GM21737 (cell line): ENCODE data around the gene DRC1.
"Not testable (repeated sequence)": the region's sequence is repeated elsewhere in the genome, so short reads cannot be mapped to it uniquely, and the experiment has no call there.

Experiments used
- ATAC-seq: cut with Tn5 transposase; IDR thresholded peaks from one replicate; pipeline ENCODE4 v1.9.1; 2021; ENCODE audit warnings: mild to moderate bottlenecking, moderate library complexity; ENCODE audit not compliant: unreplicated experiment

The DRC1 gene

DNA sequence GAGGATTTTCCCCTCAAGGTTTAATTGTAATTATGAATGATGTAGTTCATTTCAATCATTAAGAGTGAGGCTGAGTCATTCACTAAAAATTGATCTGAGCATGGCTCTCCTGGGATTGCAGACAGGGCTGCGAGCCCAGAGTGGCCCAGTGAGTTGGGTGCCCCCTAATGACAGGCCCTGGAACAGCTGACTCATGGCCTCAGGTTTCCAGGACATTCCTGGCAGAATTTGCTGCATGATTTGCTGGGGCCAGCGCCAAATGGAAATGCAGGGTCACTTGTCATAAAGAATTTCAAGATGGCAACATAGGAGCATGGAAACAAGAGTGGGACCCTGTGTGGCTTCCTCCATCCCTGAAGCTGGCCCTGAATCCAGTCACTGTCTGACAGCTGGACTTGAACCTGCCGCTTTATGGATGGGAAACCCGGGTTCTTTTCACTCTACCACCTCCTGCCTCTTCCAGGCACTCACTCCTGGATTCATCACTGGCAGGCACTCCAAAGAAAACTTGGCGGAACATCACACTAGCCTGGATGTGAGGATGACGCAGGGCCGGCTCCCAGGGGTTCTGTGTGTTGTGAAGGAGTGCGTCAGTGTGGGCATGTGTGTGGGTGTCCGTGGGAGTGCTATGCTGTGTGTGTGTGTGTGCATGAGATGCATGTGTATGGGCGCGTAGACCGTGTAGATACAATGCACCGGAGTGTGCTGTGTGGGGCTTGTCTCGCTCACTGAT lies 61.0 kb downstream of the DRC1 start:
- no peak for ATAC-seq

DNA sequence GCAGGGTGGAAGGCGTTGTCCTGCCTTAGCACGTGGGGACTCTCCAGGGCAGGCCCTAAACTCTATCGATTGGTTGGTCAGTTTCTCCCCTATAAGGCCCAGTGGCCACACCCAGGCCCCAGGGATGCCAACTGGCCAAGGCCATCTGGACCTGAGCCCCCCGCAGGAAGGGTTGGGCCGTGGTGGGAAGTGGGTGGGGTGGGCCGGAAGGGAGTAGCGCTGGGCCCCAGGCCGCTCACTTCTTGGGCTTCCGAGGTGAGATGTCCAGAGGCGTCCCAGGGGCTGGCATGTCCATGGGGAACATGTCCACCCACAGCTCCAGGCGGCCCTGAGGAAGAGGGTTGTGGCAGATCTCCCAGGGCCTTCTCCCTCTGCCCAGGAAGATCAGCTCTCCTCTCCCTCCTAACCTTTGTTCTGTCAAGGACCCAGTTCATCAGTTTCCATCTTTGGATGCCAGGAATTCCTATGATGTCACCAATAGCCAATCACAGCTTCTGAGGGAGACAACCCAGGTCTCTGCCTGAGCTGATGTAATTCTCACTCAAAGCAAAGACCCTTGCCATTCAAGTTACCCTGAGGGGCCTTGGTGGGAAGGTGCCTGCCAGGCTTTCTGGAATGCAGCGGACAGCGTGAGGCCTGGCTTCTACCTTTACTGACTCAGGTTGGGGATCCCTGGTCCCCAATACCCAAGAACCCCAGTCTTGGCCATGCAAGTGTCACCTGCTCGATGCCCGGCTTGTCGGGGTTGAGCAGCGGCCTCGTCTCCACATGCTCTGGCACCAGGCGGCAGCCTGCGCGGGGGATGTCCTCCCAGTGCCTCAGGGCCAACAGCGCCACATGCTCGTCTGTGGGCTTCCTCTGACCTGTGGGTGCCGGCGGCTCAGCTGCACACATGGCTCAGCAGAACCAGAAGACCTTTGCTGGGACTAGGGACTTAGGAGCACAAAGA lies 61.8 kb downstream of the DRC1 start:
- no peak for ATAC-seq

- no peak for ATAC-seq
Observed at GRCh38 chr2:26464390-26465265, 62.9 kb downstream of the DRC1 start.

DNA sequence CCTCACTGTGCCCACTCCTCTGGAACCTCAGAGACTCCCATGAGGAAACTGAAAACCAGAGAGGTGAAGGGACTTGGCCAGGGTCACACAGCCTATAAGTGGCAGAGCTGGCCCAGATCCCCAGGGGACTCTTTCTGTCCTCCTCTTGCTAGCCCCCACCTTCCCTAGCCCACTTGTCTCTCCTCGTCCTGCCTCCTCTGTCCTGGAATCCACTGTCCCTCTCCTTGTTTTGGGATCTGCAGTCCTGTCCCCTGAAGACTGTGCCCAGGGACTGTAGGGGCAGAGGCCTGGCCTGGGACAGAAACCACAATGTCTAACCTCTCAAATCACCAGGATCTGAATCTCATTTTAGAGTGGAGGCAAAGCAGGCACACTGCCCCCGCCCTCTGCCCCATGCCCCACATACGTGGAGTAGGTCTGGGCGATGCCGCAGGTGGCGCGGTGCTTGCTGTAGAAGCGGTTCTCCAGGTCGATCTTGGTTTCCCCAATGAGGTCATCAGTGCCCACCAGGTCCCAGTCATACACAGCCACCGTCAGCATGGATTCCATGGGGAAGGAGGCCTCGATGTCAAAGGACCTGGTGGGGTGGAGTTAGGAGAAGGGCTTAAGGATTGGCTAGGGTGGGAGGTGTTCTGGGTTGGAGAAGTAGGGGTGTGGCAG lies 63.7 kb downstream of the DRC1 start:
- ATAC-seq, result no peak

- ATAC-seq, result no peak
Observed at GRCh38 chr2:26465981-26466471, 64.3 kb downstream of the DRC1 start.

DNA sequence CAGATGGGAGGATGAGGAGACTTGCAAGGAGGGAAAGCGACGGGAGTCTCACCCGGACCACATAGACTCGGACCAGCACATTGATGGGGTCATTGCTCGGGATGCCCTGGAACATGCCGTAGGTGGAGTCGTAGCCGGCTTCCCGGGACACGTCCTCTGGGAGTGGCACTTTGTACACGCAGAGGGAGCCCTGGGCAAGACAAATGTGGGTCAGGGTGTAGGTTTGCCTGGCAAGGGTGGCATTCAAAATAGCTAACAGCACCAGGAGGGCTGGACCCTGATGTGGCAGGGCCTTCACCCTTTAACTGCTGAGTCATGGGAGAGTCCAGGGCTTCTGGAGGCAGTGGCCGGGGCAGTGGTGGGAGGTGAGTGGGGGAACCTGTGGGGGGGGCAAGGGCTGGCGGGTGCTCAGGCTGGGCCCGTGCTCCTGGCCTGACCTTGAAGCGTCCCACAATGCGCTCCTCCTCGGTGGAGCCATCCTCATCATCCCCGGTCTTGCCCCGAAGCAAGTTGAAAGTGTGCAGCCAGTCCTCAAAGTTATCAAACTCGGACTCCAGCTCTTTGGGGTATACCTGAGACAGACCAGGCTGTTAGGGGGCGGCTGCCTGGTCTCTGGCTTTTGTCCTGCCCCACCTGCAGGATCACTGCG lies 65.1 kb downstream of the DRC1 start:
- ATAC-seq, result no peak

- ATAC-seq, result not testable (repeated sequence)
Observed at GRCh38 chr2:26468544-26468943, 66.8 kb downstream of the DRC1 start.

- no peak for ATAC-seq
Observed at GRCh38 chr2:26469092-26469710, 67.5 kb downstream of the DRC1 start.

GRCh38 chr2:26469955-26470354 lies 68.2 kb downstream of the DRC1 start:
- no peak for ATAC-seq

DNA sequence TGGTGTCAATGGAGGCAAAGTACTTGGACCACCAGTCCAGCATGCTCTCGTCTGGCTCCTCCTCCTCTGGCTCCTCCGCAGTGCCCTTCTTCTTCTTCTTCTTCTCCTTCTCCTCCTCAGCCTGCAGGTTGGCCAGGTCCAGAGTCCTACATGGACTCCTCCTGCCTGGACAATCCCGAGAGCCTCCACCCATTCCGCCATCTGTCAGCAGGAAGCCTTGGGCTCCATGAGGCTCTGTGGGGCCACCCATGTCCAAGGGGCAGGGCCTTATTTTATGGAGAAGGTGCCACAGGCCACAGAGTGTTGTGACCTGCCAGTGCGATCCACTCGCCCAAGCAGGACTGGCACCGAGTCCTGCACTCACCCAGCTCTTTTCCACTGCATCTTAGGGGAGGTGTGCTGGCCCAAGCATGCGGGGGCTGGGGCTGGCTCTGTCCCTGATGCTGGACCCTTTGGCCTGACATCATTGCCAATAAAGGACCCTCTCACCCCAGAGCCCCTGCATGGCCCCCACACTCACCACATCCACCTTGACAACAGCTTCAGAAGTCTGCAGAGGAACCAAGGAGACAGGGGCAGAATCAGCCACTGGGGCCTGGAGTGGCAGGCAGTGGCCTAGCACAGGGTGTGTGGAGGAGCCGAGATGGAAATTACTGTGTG lies 69.0 kb downstream of the DRC1 start:
- ATAC-seq, result no peak

- ATAC-seq, result no peak
Observed at GRCh38 chr2:26471289-26471688, 69.6 kb downstream of the DRC1 start.

GRCh38 chr2:26471766-26472706 lies 70.3 kb downstream of the DRC1 start:
- no peak for ATAC-seq

GRCh38 chr2:26472821-26473655 lies 71.3 kb downstream of the DRC1 start:
- ATAC-seq, result no peak

GRCh38 chr2:26473796-26474195 lies 72.1 kb downstream of the DRC1 start:
- ATAC-seq, result no peak

- ATAC-seq, result no peak
Observed at GRCh38 chr2:26474261-26474785, 72.6 kb downstream of the DRC1 start.

DNA sequence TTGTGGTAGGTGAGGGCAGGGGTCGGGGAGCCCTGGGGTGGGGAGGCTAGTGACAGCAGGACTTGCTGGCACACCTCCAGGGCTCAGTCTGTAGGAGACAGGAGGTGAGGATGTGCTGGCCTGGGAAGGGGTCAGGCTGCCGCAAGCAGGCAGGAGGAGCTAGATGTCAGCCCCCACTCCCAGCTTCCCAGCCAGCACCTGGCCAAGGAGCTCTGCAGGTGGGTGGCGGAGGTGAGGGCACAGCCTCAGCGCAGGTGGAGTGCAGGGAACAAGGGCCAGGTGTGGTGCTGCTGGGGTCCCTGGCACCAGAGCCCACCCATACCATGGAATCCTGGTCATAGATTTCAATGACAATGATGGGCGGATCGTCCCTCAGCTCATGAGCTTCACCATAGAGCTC lies 73.3 kb downstream of the DRC1 start:
- no peak for ATAC-seq
